SK-N-SH treated with all-trans-retinoic acid at 6 μM for 48 hours (cell line): ENCODE results near the gene LENG9.
"Not testable (repeated sequence)": the region's sequence is repeated elsewhere in the genome, so short reads cannot be mapped to it uniquely, and the experiment has no call there.

Experiments used
- ATAC-seq: fragments of 200-7000 bp; cut with Tn5 transposase; 3 replicates; pipeline ENCODE4 v1.9.1; 2020; ENCODE audit warnings: mild to moderate bottlenecking, moderate library complexity
- ARNTL ChIP-seq: fragments of 450-650 bp; formaldehyde crosslinking; IDR thresholded peaks from 2 replicates; pipeline ENCODE4 v1.5.0; 2020; ENCODE audit warnings: low read depth, mild to moderate bottlenecking, moderate library complexity, borderline replicate concordance
- BACH2 ChIP-seq: fragments of 250-450 bp; sonication (Bioruptor Pico); IDR thresholded peaks from 2 replicates; pipeline ENCODE4 v1.9.0; 2021; ENCODE audit warnings: mild to moderate bottlenecking, borderline replicate concordance
- CREB5 ChIP-seq: fragments of 250-450 bp; sonication (Bioruptor Pico); IDR thresholded peaks from 2 replicates; pipeline ENCODE4 v1.5.1; 2020; ENCODE audit warnings: low read depth, mild to moderate bottlenecking, moderate library complexity
- CSDC2 ChIP-seq: fragments of 250-450 bp; sonication (Bioruptor Pico); IDR thresholded peaks from 2 replicates; pipeline ENCODE4 v1.5.0; 2020; ENCODE audit warnings: mild to moderate bottlenecking, moderate library complexity
- CSRNP3 ChIP-seq: fragments of 250-450 bp; sonication (Bioruptor Pico); IDR thresholded peaks from 2 replicates; pipeline ENCODE4 v1.5.1; 2021; ENCODE audit warnings: mild to moderate bottlenecking, moderate library complexity
- ESRRG ChIP-seq: fragments of 250-450 bp; sonication (Bioruptor Pico); IDR thresholded peaks from 2 replicates; pipeline ENCODE4 v1.6.1; 2021; ENCODE audit warnings: mild to moderate bottlenecking
- GLIS3 ChIP-seq: fragments of 250-450 bp; sonication (Bioruptor Pico); IDR thresholded peaks from 2 replicates; pipeline ENCODE4 v1.5.0; 2020; ENCODE audit warnings: mild to moderate bottlenecking, moderate library complexity
- ISL1 ChIP-seq: fragments of 250-450 bp; sonication (Bioruptor Pico); IDR thresholded peaks from 2 replicates; pipeline ENCODE4 v2.1.2; 2022; ENCODE audit warnings: mild to moderate bottlenecking, moderate library complexity
- OSR1 ChIP-seq: fragments of 250-450 bp; sonication (Bioruptor Pico); IDR thresholded peaks from 2 replicates; pipeline ENCODE4 v1.8.0; 2022; ENCODE audit warnings: moderate library complexity, mild to moderate bottlenecking, inconsistent platforms
- PATZ1 ChIP-seq: fragments of 250-450 bp; sonication (Bioruptor Pico); IDR thresholded peaks from 2 replicates; pipeline ENCODE4 v1.8.0; 2020; ENCODE audit warnings: mild to moderate bottlenecking, moderate library complexity, borderline replicate concordance
- POU6F1 ChIP-seq: fragments of 250-450 bp; sonication (Bioruptor Pico); IDR thresholded peaks from 2 replicates; pipeline ENCODE4 v1.8.0; 2021; ENCODE audit warnings: low read depth, mild to moderate bottlenecking, moderate library complexity, borderline replicate concordance
- PPARA ChIP-seq: fragments of 250-450 bp; sonication (Bioruptor Pico); IDR thresholded peaks from 2 replicates; pipeline ENCODE4 v1.5.0; 2020; ENCODE audit warnings: mild to moderate bottlenecking, borderline replicate concordance
- SNAI2 ChIP-seq: fragments of 250-450 bp; sonication (Bioruptor Pico); IDR thresholded peaks from 2 replicates; pipeline ENCODE4 v1.5.0; 2020; ENCODE audit warnings: mild to moderate bottlenecking, moderate library complexity
- TOX ChIP-seq: fragments of 250-450 bp; sonication (Bioruptor Pico); IDR thresholded peaks from 2 replicates; pipeline ENCODE4 v1.8.0; 2021; ENCODE audit warnings: mild to moderate bottlenecking, moderate library complexity, borderline replicate concordance
- TSHZ2 ChIP-seq: fragments of 250-450 bp; sonication (Bioruptor Pico); IDR thresholded peaks from 2 replicates; pipeline ENCODE4 v1.5.0; 2020; ENCODE audit warnings: mild to moderate bottlenecking, moderate library complexity
- ZC3H10 ChIP-seq: fragments of 250-450 bp; sonication (Bioruptor Pico); IDR thresholded peaks from 2 replicates; pipeline ENCODE4 v1.5.1; 2021; ENCODE audit warnings: mild to moderate bottlenecking, moderate library complexity
- ZFP3 ChIP-seq: fragments of 250-450 bp; sonication (Bioruptor Pico); IDR thresholded peaks from 2 replicates; pipeline ENCODE4 v1.5.0; 2020; ENCODE audit warnings: mild to moderate bottlenecking, moderate library complexity
- ZFP30 ChIP-seq: fragments of 450-650 bp; formaldehyde crosslinking; IDR thresholded peaks from 2 replicates; pipeline ENCODE4 v1.5.0; 2022; ENCODE audit warnings: mild to moderate bottlenecking, moderate library complexity
- ZNF70 ChIP-seq: fragments of 450-650 bp; formaldehyde crosslinking; IDR thresholded peaks from 2 replicates; pipeline ENCODE4 v1.5.0; 2020; ENCODE audit warnings: mild to moderate bottlenecking, moderate library complexity
- ZNF8 ChIP-seq: fragments of 450-650 bp; formaldehyde crosslinking; IDR thresholded peaks from 2 replicates; pipeline ENCODE4 v1.5.0; 2020; ENCODE audit warnings: mild to moderate bottlenecking, moderate library complexity

Gene LENG9

GRCh38 chr19:54470276-54470887 is 6.8 kb upstream of the LENG9 start:
- ATAC-seq = no peak
- TF ChIP-seq GLIS3 (no peak), ZNF70 (no peak), ZC3H10 (no peak), TOX (CRISPR knock-in tag) (no peak), ISL1 (no peak), PATZ1 (no peak), ZFP30 (CRISPR knock-in tag) (no peak), CREB5 (no peak), ESRRG (no peak), PPARA (CRISPR knock-in tag) (no peak), OSR1 (CRISPR knock-in tag) (no peak), CSDC2 (CRISPR knock-in tag) (no peak), CSRNP3 (CRISPR knock-in tag) (no peak)

GRCh38 chr19:54469496-54469934 is 5.9 kb upstream of the LENG9 start:
- TF ChIP-seq ARNTL (CRISPR knock-in tag) = no peak
- no peak for ATAC-seq

GRCh38 chr19:54466110-54466480 is 2.5 kb upstream of the LENG9 start:
- not testable (repeated sequence) for ATAC-seq

- no peak for ATAC-seq
- no peak for TF ChIP-seq CSRNP3 (CRISPR knock-in tag)
- no peak for TF ChIP-seq TSHZ2 (CRISPR knock-in tag)
- no peak for TF ChIP-seq ARNTL (CRISPR knock-in tag)
- no peak for TF ChIP-seq ESRRG
- TF ChIP-seq ZFP3 (CRISPR knock-in tag) = no peak
- TF ChIP-seq PATZ1 = no peak
- TF ChIP-seq PPARA (CRISPR knock-in tag) = no peak
- TF ChIP-seq CREB5 = no peak
- no peak for TF ChIP-seq ISL1
- no peak for TF ChIP-seq SNAI2
- no peak for TF ChIP-seq TOX (CRISPR knock-in tag)
- TF ChIP-seq GLIS3 = no peak
- no peak for TF ChIP-seq POU6F1
- no peak for TF ChIP-seq ZNF8
- no peak for TF ChIP-seq BACH2 (CRISPR knock-in tag)
These were observed 2.0 kb upstream of the LENG9 start for GRCh38 chr19:54465426-54466109.
